Activated CD8-positive, alpha-beta memory T cell treated with anti-CD3 and anti-CD28 coated beads, Interleukin-2, amount 50 U/mL, for 24 hours (primary cell): ENCODE measurements around the gene MKLN1.

ENCODE experiments used
- DNase-seq: peaks from one replicate; pipeline ENCODE4 v3.0.0-alpha.2; 2020; ENCODE audit errors: extremely low read depth

Gene MKLN1

GRCh38 chr7:131354390-131354789 lies 26.7 kb downstream of the MKLN1 start:
- no peak for DNase-seq

GRCh38 chr7:131355917-131356777 lies 28.5 kb downstream of the MKLN1 start:
- no peak for DNase-seq

- no peak for DNase-seq
Observed at GRCh38 chr7:131357282-131357880, 29.7 kb downstream of the MKLN1 start.

GRCh38 chr7:131358636-131359035 lies 31.0 kb downstream of the MKLN1 start:
- DNase-seq: no peak

GRCh38 chr7:131359136-131359776 lies 31.6 kb downstream of the MKLN1 start:
- no peak for DNase-seq

- DNase-seq: no peak
Observed at GRCh38 chr7:131363719-131364118, 36.0 kb downstream of the MKLN1 start.

- no peak for DNase-seq
Observed at GRCh38 chr7:131364767-131365344, 37.2 kb downstream of the MKLN1 start.

GRCh38 chr7:131365838-131366237 lies 38.2 kb downstream of the MKLN1 start:
- DNase-seq: no peak

- DNase-seq: no peak
Observed at GRCh38 chr7:131369354-131369753, 41.7 kb downstream of the MKLN1 start.

GRCh38 chr7:131370523-131370968 lies 42.9 kb downstream of the MKLN1 start:
- DNase-seq: no peak

- DNase-seq: no peak
Observed at GRCh38 chr7:131371411-131371810, 43.7 kb downstream of the MKLN1 start.

GRCh38 chr7:131372554-131372953 lies 44.9 kb downstream of the MKLN1 start:
- DNase-seq: no peak

GRCh38 chr7:131374821-131375220 lies 47.1 kb downstream of the MKLN1 start:
- DNase-seq: no peak

GRCh38 chr7:131381069-131381838 lies 53.6 kb downstream of the MKLN1 start:
- DNase-seq: no peak

GRCh38 chr7:131383417-131384285 lies 56.0 kb downstream of the MKLN1 start:
- DNase-seq: no peak

- no peak for DNase-seq
Observed at GRCh38 chr7:131384286-131384635, 56.6 kb downstream of the MKLN1 start.

- no peak for DNase-seq
Observed at GRCh38 chr7:131385039-131385605, 57.4 kb downstream of the MKLN1 start.

GRCh38 chr7:131388126-131388525 lies 60.5 kb downstream of the MKLN1 start:
- no peak for DNase-seq

- DNase-seq: no peak
Observed at GRCh38 chr7:131390275-131390674, 62.6 kb downstream of the MKLN1 start.

- DNase-seq: no peak
Observed at GRCh38 chr7:131391145-131391544, 63.5 kb downstream of the MKLN1 start.
